K562 (cell line): ENCODE measurements around the gene USP7. TPM values are rescaled to one million over a fixed set of nuclear protein-coding genes. Genes with fewer than 3 reads are reported as not detected.

Experiments used
- ATAC-seq: fragments of 200-7000 bp; cut with Tn5 transposase; 3 replicates; pipeline ENCODE4 v1.9.1; 2020; ENCODE audit warnings: moderate library complexity
- BruUV-seq: library from RNA; stranded (reverse); fragments of 400-500 nt; replicated peaks from 2 replicates; lab custom pipeline; 2021; lab: Mats Ljungman, UMichigan
- CTCF ChIA-PET: fragments of 300-600 bp; formaldehyde crosslinking; extraction: SDS; loops from one replicate; lab custom pipeline; 2021; ENCODE audit warnings: low intra/inter-chr PET ratio; lab: Yijun Ruan, JAX
- POLR2A ChIA-PET: fragments of 300-600, 350-650 bp; sonication (Branson Sonifier 250); formaldehyde crosslinking; extraction: SDS; loops from one replicate; lab custom pipeline; 2021; ENCODE audit warnings: antibody characterized with exemption, inconsistent platforms; lab: Yijun Ruan, JAX
- DNase-seq, 4 experiments: peaks; one replicate each; pipeline versions ENCODE4 v3.0.0 to v3.0.0-alpha.2; 2011 to 2018; ENCODE audit warnings: low spot score in 3 of 4, mixed read lengths in 3 of 4; ENCODE audit errors: extremely low read depth in 1 of 4
- FAIRE-seq: peaks from 2 replicates; lab custom pipeline; 2011; peaks lifted over from hg19 to GRCh38; lab: Jason Lieb, UNC
- H2AFZ ChIP-seq: 2 replicates; pipeline ENCODE4 v1.6.0; 2011; ENCODE audit warnings: low read depth, low read length, control low read depth, inconsistent platforms
- H3K27ac ChIP-seq: fragments of 200-600 bp; 3 replicates; pipeline ENCODE4 v1.8.0; 2011; ENCODE audit warnings: low read depth, mild to moderate bottlenecking, control low read depth, inconsistent platforms, low read length, moderate library complexity, mixed read lengths; ENCODE audit errors: extremely low read depth
- H3K27me3 ChIP-seq, 2 experiments: fragments of 300-600 bp in 1 of 2; 2 replicates in 1 of 2; 3 replicates in 1 of 2; pipeline versions ENCODE4 v1.6.0 to v1.8.0; 2011; ENCODE audit warnings: inconsistent platforms in 2 of 2, low read length in 2 of 2, mild to moderate bottlenecking in 1 of 2, mixed read lengths in 1 of 2, moderate library complexity in 1 of 2; ENCODE audit not compliant: control insufficient read depth in 2 of 2, insufficient read depth in 2 of 2
- H3K36me3 ChIP-seq: fragments of 300-600 bp; 3 replicates; pipeline ENCODE4 v1.8.0; 2011; ENCODE audit warnings: mild to moderate bottlenecking, low read length, inconsistent platforms; ENCODE audit not compliant: control insufficient read depth, insufficient read depth
- H3K4me1 ChIP-seq, 2 experiments: fragments of 200-600 bp in 1 of 2; replicated peaks in 1 of 2; 2 replicates in 1 of 2; 3 replicates in 1 of 2; pipeline versions ENCODE4 v1.5.1 to v1.8.0; 2011; ENCODE audit warnings: inconsistent platforms in 2 of 2, low read length in 2 of 2, mild to moderate bottlenecking in 1 of 2, mixed read lengths in 1 of 2, moderate library complexity in 1 of 2; ENCODE audit not compliant: control insufficient read depth in 2 of 2, insufficient read depth in 2 of 2
- H3K4me2 ChIP-seq: 2 replicates; pipeline ENCODE4 v1.6.1; 2011; ENCODE audit warnings: low read length, control low read depth, inconsistent platforms, mixed read lengths; ENCODE audit not compliant: insufficient read depth
- H3K4me3 ChIP-seq: fragments of 200-600 bp; sonication (generic), shearing (Covaris generic); 2 replicates; pipeline ENCODE4 v1.5.1; 2016; ENCODE audit warnings: control low read depth, inconsistent platforms
- H3K79me2 ChIP-seq: fragments of 200-600 bp; 3 replicates; pipeline ENCODE4 v1.8.0; 2011; ENCODE audit warnings: low read length, inconsistent platforms; ENCODE audit not compliant: control insufficient read depth, insufficient read depth
- H3K9ac ChIP-seq, 2 experiments: 2 replicates each; pipeline versions ENCODE4 v1.6.0 to v1.6.1; 2011; ENCODE audit warnings: low read depth in 2 of 2, low read length in 2 of 2, control low read depth in 1 of 2, inconsistent platforms in 1 of 2, mild to moderate bottlenecking in 1 of 2, mixed read lengths in 1 of 2; ENCODE audit not compliant: insufficient read depth in 1 of 2
- H3K9me1 ChIP-seq: one replicate; pipeline ENCODE4 v1.6.0; 2011; ENCODE audit warnings: inconsistent platforms, mild to moderate bottlenecking, low read length, moderate library complexity; ENCODE audit not compliant: control insufficient read depth, insufficient read depth
- H3K9me3 ChIP-seq: replicated peaks from 2 replicates; pipeline ENCODE4 v1.5.1; 2011; ENCODE audit warnings: low read depth, low read length, inconsistent platforms; ENCODE audit not compliant: control insufficient read depth, insufficient read depth
- H4K20me1 ChIP-seq: replicated peaks from 2 replicates; pipeline ENCODE4 v1.6.1; 2011; ENCODE audit warnings: low read length, inconsistent platforms, mixed read lengths; ENCODE audit not compliant: control insufficient read depth, insufficient read depth
- ADNP ChIP-seq: fragments of 200-800 bp; sonication (Bioruptor generic); IDR thresholded peaks from 2 replicates; pipeline ENCODE4 v1.6.1; 2016; ENCODE audit warnings: missing genetic modification characterization, missing compliant biosample characterization
- ARHGAP35 ChIP-seq: fragments of 450-650 bp; IDR thresholded peaks from 2 replicates; pipeline ENCODE4 v1.6.1; 2018; ENCODE audit not compliant: partially characterized antibody
- E2F1 ChIP-seq: sonication (generic); formaldehyde crosslinking; IDR thresholded peaks from 2 replicates; pipeline ENCODE4 v1.8.1; 2023; ENCODE audit warnings: mild to moderate bottlenecking, missing genetic modification reagents, moderate library complexity
- FIP1L1 ChIP-seq: fragments of 200-400 bp; formaldehyde crosslinking; IDR thresholded peaks from 2 replicates; pipeline ENCODE4 v1.6.1; 2018; ENCODE audit warnings: mild to moderate bottlenecking, low read depth, low read length; ENCODE audit not compliant: poor library complexity, severe bottlenecking
- FOXA3 ChIP-seq, 2 experiments: fragments of 450-650 bp in 1 of 2; sonication (generic) in 1 of 2; formaldehyde crosslinking; IDR thresholded peaks in 1 of 2; conservative IDR thresholded peaks in 1 of 2; 2 replicates each; pipeline versions ENCODE4 v1.4.0 to v1.8.0; 2020 to 2022; ENCODE audit warnings: mild to moderate bottlenecking in 2 of 2, missing genetic modification reagents in 1 of 2
- FOXK1 ChIP-seq: sonication (generic); formaldehyde crosslinking; IDR thresholded peaks from 2 replicates; pipeline ENCODE4 v1.8.0; 2022; ENCODE audit warnings: missing genetic modification reagents, mild to moderate bottlenecking, borderline replicate concordance
- GTF2F1 ChIP-seq: IDR thresholded peaks from 2 replicates; pipeline ENCODE4 v1.6.1; 2011; ENCODE audit warnings: low read depth, low read length, improper control_type of control experiment
- HDAC1 ChIP-seq, 2 experiments: fragments of 450-650 bp; IDR thresholded peaks; 2 replicates each; pipeline ENCODE4 v1.6.1; 2016 to 2017; ENCODE audit warnings: inconsistent platforms in 1 of 2, mild to moderate bottlenecking in 1 of 2, moderate library complexity in 1 of 2
- JUN ChIP-seq, 2 experiments: sonication (generic) in 1 of 2; formaldehyde crosslinking in 1 of 2; IDR thresholded peaks; 2 replicates each; pipeline versions ENCODE4 v1.6.1 to v1.8.0; 2012 to 2022; ENCODE audit warnings: borderline replicate concordance in 2 of 2, mild to moderate bottlenecking in 2 of 2, improper control_type of control experiment in 1 of 2, low read depth in 1 of 2, low read length in 1 of 2, missing genetic modification reagents in 1 of 2
- KLF10 ChIP-seq: fragments of 250-450 bp; sonication (Bioruptor Pico); IDR thresholded peaks from 2 replicates; pipeline ENCODE4 v1.6.1; 2021; ENCODE audit warnings: matching md5 sums
- NBN ChIP-seq: fragments of 450-650 bp; IDR thresholded peaks from 2 replicates; pipeline ENCODE4 v1.6.1; 2016; ENCODE audit warnings: low read depth, mild to moderate bottlenecking
- SMAD2 ChIP-seq: fragments of 150-350 bp; IDR thresholded peaks from 2 replicates; pipeline ENCODE4 v1.6.1; 2014; ENCODE audit warnings: low read depth, mild to moderate bottlenecking, low read length
- SPI1 ChIP-seq: IDR thresholded peaks from 2 replicates; pipeline ENCODE4 v1.6.1; 2011; ENCODE audit warnings: low read depth, low read length, control low read depth, borderline replicate concordance
- STAT6 ChIP-seq: sonication (generic); formaldehyde crosslinking; IDR thresholded peaks from 2 replicates; pipeline ENCODE4 v1.8.1; 2023; ENCODE audit warnings: mild to moderate bottlenecking, missing genetic modification reagents
- ZNF347 ChIP-seq: fragments of 450-650 bp; formaldehyde crosslinking; IDR thresholded peaks from 2 replicates; pipeline ENCODE4 v1.4.0; 2020; ENCODE audit warnings: low read depth, mild to moderate bottlenecking, moderate library complexity
- WGBS: fragments of 100-300 bp; shearing (Covaris generic); methylation state at CpG from one replicate; pipeline ENCODE4 v1.1.6; 2016; ENCODE audit warnings: low coverage, mixed read lengths; ENCODE audit not compliant: insufficient coverage; ENCODE audit errors: missing lambda C conversion rate; 5-methylcytosine and 5-hydroxymethylcytosine counted together
- in situ Hi-C: fragments of 300-500 bp; cut with MboI; formaldehyde crosslinking; loops from 4 replicates; pipeline ENCODE4 v1.15.0; 2018; ENCODE audit warnings: inconsistent platforms, mixed read lengths
- intact Hi-C: fragments of 100-400 bp; cut with micrococcal nuclease; formaldehyde crosslinking; loops from 2 replicates; pipeline ENCODE4 v1.14.2; 2022
- polyA plus RNA-seq, 8 experiments: library from polyadenylated mRNA; depleted of rRNA in 4 of 8; stranded (reverse) in 5 of 8; unstranded in 3 of 8; fragments of >200 nt; fragmentation: Nextera tagmentation in 2 of 8; fragmentation: Illumina TruSeq in 1 of 8; extraction: Ambion mirVana in 2 of 8; extraction: Trizol in 1 of 8; gene quantifications; 2 replicates each; pipeline versions ENCODE4 v1.2.1 to v1.2.3, GENCODE V29; 2011 to 2014; ENCODE audit warnings: inconsistent platforms in 1 of 8, missing spikeins in 1 of 8
- total RNA-seq, 7 experiments: library from RNA; depleted of rRNA in 6 of 7; stranded (reverse); fragments of >200 nt in 6 of 7; fragmentation: Illumina TruSeq in 2 of 7; extraction: Trizol in 2 of 7; gene quantifications; 2 replicates each; pipeline versions ENCODE4 v1.2.1 to v1.2.3, GENCODE V29; 2011 to 2021; ENCODE audit warnings: low replicate concordance in 1 of 7

Gene USP7
- total and polyA plus RNA-seq, 9 of the 15 experiments (the other 6 are each of a cell fraction or from before 2014, with no cell fraction given) = 17.1 to 145 (median 57.9) TPM

- TF ChIP-seq FOXA3 (CRISPR knock-in tag; conservative IDR thresholded peaks at IDR 0.05 in 1 of 2, IDR thresholded peaks at IDR 0.05 in 1 of 2) = no peak
- TF ChIP-seq ADNP (tag) = no peak
- TF ChIP-seq GTF2F1 = no peak
- TF ChIP-seq ARHGAP35 = no peak
- no peak for TF ChIP-seq FOXK1 (CRISPR knock-in tag)
These were observed 19.5 kb downstream of the USP7 start (continued) for GRCh38 chr16:8943966-8944759.

- Histone ChIP-seq H3K36me3 (peaks cover 2% of the 10 kb centered on the region; the same call in 1 of the 3 replicates), H3K27ac (no peak overlapping the region; the same call in 2 of the 3 replicates), H3K4me3 (no peak overlapping the region), H3K27me3 (no peaks in the 10 kb centered on the region), H3K4me2 (no peak overlapping the region), H3K9me1 (peaks cover 13% of the 10 kb centered on the region), H3K9me3 (no peaks in the 10 kb centered on the region), H2AFZ (no peak overlapping the region), H3K4me1 (peaks cover 10 to 15% of the 10 kb centered on the region in 2 experiments; a peak in 4 of 5 replicates), H3K9ac (no peak overlapping the region; a peak in 1 of 4 replicates), H4K20me1 (peaks cover 85% of the 10 kb centered on the region), H3K79me2 (peaks cover 99% of the 10 kb centered on the region)
- no peak for ATAC-seq
- DNase-seq = no peak
- no TSS peak for BruUV-seq
- intact Hi-C loops = no loop called here
- WGBS = 75% methylated on average over 10 of the region's 14 CpGs
- no peak for FAIRE-seq
- ChIA-PET CTCF (no interaction called here), POLR2A (interaction anchor here (1.3 to 1.6 kb wide), 2 partner anchors 8 to 17 kb away, joined by 4 to 5 read pairs; no protein-coding TSS in a partner anchor)
- in situ Hi-C loops = no loop called here
- no peak for TF ChIP-seq SPI1
- TF ChIP-seq ZNF347 (CRISPR knock-in tag) = no peak
- no peak for TF ChIP-seq KLF10 (CRISPR knock-in tag)
- no peak for TF ChIP-seq HDAC1 (IDR thresholded peaks at IDR 0.05)
- TF ChIP-seq ADNP (tag) = no peak
- no peak for TF ChIP-seq JUN (IDR thresholded peaks at IDR 0.05; ENCODE audit: borderline replicate concordance, low read depth, low read length)
- TF ChIP-seq JUN (CRISPR knock-in tag; IDR thresholded peaks at IDR 0.05; ENCODE audit: borderline replicate concordance) = no peak
- TF ChIP-seq NBN = no peak
- no peak for TF ChIP-seq STAT6 (CRISPR knock-in tag)
- no peak for TF ChIP-seq E2F1 (CRISPR knock-in tag)
- TF ChIP-seq SMAD2 = no peak
- TF ChIP-seq FIP1L1 = no peak
These were observed 20.5 kb downstream of the USP7 start for GRCh38 chr16:8943001-8943763.
